Liver (tissue), 9 donors: ENCODE results near the gene SLC44A1. TPM values are rescaled to one million over a fixed set of nuclear protein-coding genes. Genes with fewer than 3 reads are reported as not detected.

Source experiments
- DNase-seq: peaks from one replicate; pipeline ENCODE4 v3.0.0-alpha.2; 2017; ENCODE audit warnings: low spot score
- H3K27ac ChIP-seq, 2 donors: one replicate each; pipeline ENCODE4 v1.7.0; 2013; ENCODE audit warnings: inconsistent platforms in 2 of 2, low read length in 2 of 2, control low read depth in 1 of 2, low read depth in 1 of 2, mild to moderate bottlenecking in 1 of 2
- H3K27me3 ChIP-seq, 4 donors: one replicate each; pipeline versions ENCODE4 v1.6.1 to v1.7.0; 2013; ENCODE audit warnings: low read length in 3 of 4, inconsistent platforms in 1 of 4, mild to moderate bottlenecking in 1 of 4, moderate library complexity in 1 of 4; ENCODE audit not compliant: control insufficient read depth in 4 of 4, insufficient read depth in 4 of 4
- H3K36me3 ChIP-seq, 4 donors: one replicate each; pipeline versions ENCODE4 v1.6.1 to v1.7.0; 2013; ENCODE audit warnings: low read length in 3 of 4, mild to moderate bottlenecking in 3 of 4, low read depth in 1 of 4, moderate library complexity in 1 of 4; ENCODE audit not compliant: control insufficient read depth in 4 of 4, insufficient read depth in 3 of 4
- H3K4me1 ChIP-seq, 4 donors: one replicate each; pipeline versions ENCODE4 v1.6.1 to v1.7.0; 2013; ENCODE audit warnings: low read length in 3 of 4, mild to moderate bottlenecking in 3 of 4, moderate library complexity in 1 of 4; ENCODE audit not compliant: control insufficient read depth in 4 of 4, insufficient read depth in 4 of 4
- H3K4me3 ChIP-seq, 3 donors: one replicate each; pipeline versions ENCODE4 v1.6.1 to v1.7.0; 2013; ENCODE audit warnings: low read length in 3 of 3, control low read depth in 1 of 3, low read depth in 1 of 3, mild to moderate bottlenecking in 1 of 3
- H3K9ac ChIP-seq, 2 donors: one replicate each; pipeline ENCODE4 v1.7.0; 2013; ENCODE audit warnings: low read length in 2 of 2, mild to moderate bottlenecking in 2 of 2, moderate library complexity in 2 of 2, control low read depth in 1 of 2, low read depth in 1 of 2
- H3K9me3 ChIP-seq, 4 donors: one replicate each; pipeline versions ENCODE4 v1.6.1 to v1.7.0; 2013; ENCODE audit warnings: low read length in 3 of 4; ENCODE audit not compliant: control insufficient read depth in 4 of 4
- ATF3 ChIP-seq: IDR thresholded peaks from 2 replicates; pipeline ENCODE4 v1.6.1; 2016; ENCODE audit warnings: antibody characterized with exemption
- CTCF ChIP-seq: fragments of 150-350 bp; IDR thresholded peaks from 2 replicates; pipeline ENCODE4 v1.5.1; 2017; ENCODE audit warnings: improper control_type of control experiment, low read depth, low read length; ENCODE audit not compliant: missing input control
- EGR1 ChIP-seq, 2 donors: IDR thresholded peaks; 2 replicates each; pipeline ENCODE4 v1.6.1; 2016 to 2018; ENCODE audit warnings: antibody characterized with exemption in 2 of 2, low read depth in 2 of 2
- FOXA1 ChIP-seq: IDR thresholded peaks from 2 replicates; pipeline ENCODE4 v1.6.1; 2016; ENCODE audit warnings: antibody characterized with exemption
- FOXA2 ChIP-seq: IDR thresholded peaks from 2 replicates; pipeline ENCODE4 v1.6.1; 2016; ENCODE audit warnings: antibody characterized with exemption
- GABPA ChIP-seq, 2 donors: IDR thresholded peaks in 1 of 2; conservative IDR thresholded peaks in 1 of 2; 2 replicates each; pipeline ENCODE4 v1.6.1; 2016; ENCODE audit warnings: antibody characterized with exemption in 2 of 2, mild to moderate bottlenecking in 1 of 2, moderate library complexity in 1 of 2
- HNF4A ChIP-seq, 2 donors: conservative IDR thresholded peaks; 2 replicates each; pipeline ENCODE4 v1.6.1; 2016; ENCODE audit warnings: antibody characterized with exemption in 2 of 2, mild to moderate bottlenecking in 2 of 2
- HNF4G ChIP-seq: IDR thresholded peaks from 2 replicates; pipeline ENCODE4 v1.6.1; 2016; ENCODE audit warnings: antibody characterized with exemption
- JUND ChIP-seq, 2 donors: IDR thresholded peaks; 2 replicates each; pipeline ENCODE4 v1.6.1; 2016; ENCODE audit warnings: antibody characterized with exemption in 2 of 2
- MAX ChIP-seq: IDR thresholded peaks from 2 replicates; pipeline ENCODE4 v1.6.1; 2016; ENCODE audit warnings: antibody characterized with exemption
- NR2F2 ChIP-seq: IDR thresholded peaks from 2 replicates; pipeline ENCODE4 v1.6.1; 2016; ENCODE audit warnings: antibody characterized with exemption
- RAD21 ChIP-seq, 2 donors: IDR thresholded peaks; 2 replicates each; pipeline ENCODE4 v1.6.1; 2016; ENCODE audit warnings: antibody characterized with exemption in 2 of 2, mild to moderate bottlenecking in 2 of 2
- REST ChIP-seq: IDR thresholded peaks from 2 replicates; pipeline ENCODE4 v1.6.1; 2016; ENCODE audit warnings: antibody characterized with exemption, mild to moderate bottlenecking
- RXRA ChIP-seq, 2 donors: IDR thresholded peaks; 2 replicates each; pipeline ENCODE4 v1.6.1; 2017 to 2018; ENCODE audit warnings: antibody characterized with exemption in 2 of 2, mild to moderate bottlenecking in 1 of 2
- SP1 ChIP-seq: IDR thresholded peaks from 2 replicates; pipeline ENCODE4 v1.6.1; 2018; ENCODE audit warnings: antibody characterized with exemption, mild to moderate bottlenecking
- TAF1 ChIP-seq: conservative IDR thresholded peaks from 2 replicates; pipeline ENCODE4 v1.6.1; 2016; ENCODE audit warnings: antibody characterized with exemption, mild to moderate bottlenecking
- YY1 ChIP-seq: IDR thresholded peaks from 2 replicates; pipeline ENCODE4 v1.6.1; 2016; ENCODE audit warnings: antibody characterized with exemption, mild to moderate bottlenecking
- ZBTB33 ChIP-seq: IDR thresholded peaks from 2 replicates; pipeline ENCODE4 v1.6.1; 2016; ENCODE audit warnings: antibody characterized with exemption
- WGBS: extraction: QIAGEN DNeasy Blood & Tissue Kit; methylation state at CpG from one replicate; pipeline ENCODE4 v1.1.7; 2013; 5-methylcytosine and 5-hydroxymethylcytosine counted together
- polyA plus RNA-seq, 2 donors: library from polyadenylated mRNA; stranded (reverse) in 1 of 2; unstranded in 1 of 2; fragments of 200-250 nt in 1 of 2; fragments of >200 nt in 1 of 2; fragmentation: Nextera tagmentation in 1 of 2; extraction: Ambion mirVana in 1 of 2; gene quantifications; one replicate each; pipeline versions ENCODE4 v1.2.1 to v1.2.3, GENCODE V29; 2013 to 2015
- total RNA-seq, 2 donors: library from RNA; depleted of rRNA; stranded (reverse); fragments of >200 nt; gene quantifications; one replicate each; pipeline ENCODE4 v1.2.3, GENCODE V29; 2014
- donor health status: healthy.
- donor health status: healthy.
- donor health status: healthy.
- donor health status: healthy.
- donor health status: healthy.

The SLC44A1 gene
- total and polyA plus RNA-seq, 4 donors = 18.1 to 73.1 (median 53.1) TPM

- no peak for TF ChIP-seq NR2F2
Observed at GRCh38 chr9:105455836-105456475, 211.5 kb downstream of the SLC44A1 start (continued).

GRCh38 chr9:105457560-105458294, 213.3 kb downstream of the SLC44A1 start:
- no peak overlapping the region for H3K4me3 ChIP-seq
- no peaks in the 10 kb centered on the region for H3K27me3 ChIP-seq
- WGBS = 92% methylated on average over 15 of the region's 15 CpGs
- DNase-seq = no peak
- no peak for TF ChIP-seq JUND (IDR thresholded peaks at IDR 0.05)
- no peak for TF ChIP-seq HNF4G
- TF ChIP-seq FOXA2 = no peak
- TF ChIP-seq ATF3 = no peak
- TF ChIP-seq TAF1 = no peak
- no peak for TF ChIP-seq GABPA (IDR thresholded peaks at IDR 0.05 in 1 of 2, conservative IDR thresholded peaks at IDR 0.05 in 1 of 2)
- TF ChIP-seq REST = no peak
- no peak for TF ChIP-seq ZBTB33
- no peak for TF ChIP-seq MAX
- no peak for TF ChIP-seq RXRA (IDR thresholded peaks at IDR 0.05)
- no peak for TF ChIP-seq EGR1 (IDR thresholded peaks at IDR 0.05; ENCODE audit: low read depth in 2 of 2)
- TF ChIP-seq YY1 = no peak
- no peak for TF ChIP-seq FOXA1
- TF ChIP-seq CTCF = no peak
- no peak for TF ChIP-seq SP1
- TF ChIP-seq HNF4A (conservative IDR thresholded peaks at IDR 0.05) = no peak
- no peak for TF ChIP-seq NR2F2
- no peak for TF ChIP-seq RAD21 (IDR thresholded peaks at IDR 0.05)
- H3K9me3 ChIP-seq = peaks cover 0 to 1% (median 0%) of the 10 kb centered on the region in 4 donors
- no peaks in the 10 kb centered on the region for H3K36me3 ChIP-seq
- peaks cover 0 to 3% (median 0%) of the 10 kb centered on the region in 4 donors for H3K4me1 ChIP-seq
- no peak overlapping the region for H3K9ac ChIP-seq
- no peak overlapping the region for H3K27ac ChIP-seq
